GM12892 (cell line): Measurements from ENCODE around the gene AHRR.

Experiments
- POLR2A ChIP-seq: IDR thresholded peaks from 2 replicates; pipeline ENCODE4 v1.6.1; 2011; ENCODE audit warnings: low read depth, low read length, control low read depth
- POLR2AphosphoS5 ChIP-seq: IDR thresholded peaks from 2 replicates; pipeline ENCODE4 v1.6.1; 2011; ENCODE audit warnings: low read depth, low read length, control low read depth

- TF ChIP-seq POLR2AphosphoS5 (no peak), POLR2A (no peak)
These were observed 12.7 kb upstream of the AHRR start for GRCh38 chr5:308672-309271.
